Body of pancreas (tissue), 4 donors: ENCODE data around the gene SHROOM2.

ENCODE experiments used
- POLR2A ChIP-seq, 3 donors: fragments of 450-650 bp; IDR thresholded peaks; one replicate each; pipeline ENCODE4 v1.6.1; 2016; ENCODE audit warnings: antibody characterized with exemption in 3 of 3, mild to moderate bottlenecking in 2 of 3
- TF ChIP-seq, protein P1 (sequence below), 7 experiments: fragments of 450-650 bp in 4 of 7; fragments of 200-600 bp in 3 of 7; sonication (generic) in 3 of 7; IDR thresholded peaks; one replicate each; pipeline ENCODE4 v1.5.1; 2016 to 2019; ENCODE audit warnings: antibody characterized with exemption in 7 of 7

DNA sequence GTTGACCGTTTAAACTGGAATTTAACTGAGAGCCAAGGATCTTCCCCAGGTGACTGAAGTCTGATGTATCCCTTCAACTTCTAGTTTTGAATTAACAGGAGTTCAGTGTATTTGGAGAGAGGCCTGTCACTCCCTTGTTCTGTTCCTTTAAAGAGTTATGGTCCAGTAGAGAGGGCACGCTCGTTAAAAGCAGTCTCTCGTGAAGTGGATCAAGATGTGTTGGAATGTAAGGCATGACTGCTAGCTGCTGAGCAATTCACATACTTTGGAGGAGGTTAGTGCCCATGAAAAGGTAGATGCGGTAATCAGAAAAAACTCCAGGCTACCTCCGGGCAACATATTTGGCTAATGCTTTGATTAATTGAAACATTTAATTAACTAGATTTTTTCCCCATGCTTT is 65.7 kb downstream of the SHROOM2 start:
- TF ChIP-seq POLR2A (IDR thresholded peaks at IDR 0.05) = no peak
- TF ChIP-seq, protein P1, sequence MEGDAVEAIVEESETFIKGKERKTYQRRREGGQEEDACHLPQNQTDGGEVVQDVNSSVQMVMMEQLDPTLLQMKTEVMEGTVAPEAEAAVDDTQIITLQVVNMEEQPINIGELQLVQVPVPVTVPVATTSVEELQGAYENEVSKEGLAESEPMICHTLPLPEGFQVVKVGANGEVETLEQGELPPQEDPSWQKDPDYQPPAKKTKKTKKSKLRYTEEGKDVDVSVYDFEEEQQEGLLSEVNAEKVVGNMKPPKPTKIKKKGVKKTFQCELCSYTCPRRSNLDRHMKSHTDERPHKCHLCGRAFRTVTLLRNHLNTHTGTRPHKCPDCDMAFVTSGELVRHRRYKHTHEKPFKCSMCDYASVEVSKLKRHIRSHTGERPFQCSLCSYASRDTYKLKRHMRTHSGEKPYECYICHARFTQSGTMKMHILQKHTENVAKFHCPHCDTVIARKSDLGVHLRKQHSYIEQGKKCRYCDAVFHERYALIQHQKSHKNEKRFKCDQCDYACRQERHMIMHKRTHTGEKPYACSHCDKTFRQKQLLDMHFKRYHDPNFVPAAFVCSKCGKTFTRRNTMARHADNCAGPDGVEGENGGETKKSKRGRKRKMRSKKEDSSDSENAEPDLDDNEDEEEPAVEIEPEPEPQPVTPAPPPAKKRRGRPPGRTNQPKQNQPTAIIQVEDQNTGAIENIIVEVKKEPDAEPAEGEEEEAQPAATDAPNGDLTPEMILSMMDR (IDR thresholded peaks at IDR 0.05) = no peak
